Keratinocyte (primary cell): ENCODE results near the gene ODF4.

Experiments
- EZH2 ChIP-seq: IDR thresholded peaks from one replicate; pipeline ENCODE4 v1.6.1; 2012; ENCODE audit warnings: inconsistent platforms, mild to moderate bottlenecking, low read length, moderate library complexity
- TF ChIP-seq, protein P1 (sequence below), 3 experiments: IDR thresholded peaks in 1 of 3; conservative IDR thresholded peaks in 1 of 3; optimal IDR thresholded peaks in 1 of 3; 2 replicates in 2 of 3; 3 replicates in 1 of 3; pipeline versions ENCODE3 to v1.5.1; 2011; ENCODE audit warnings: low read length in 3 of 3, mild to moderate bottlenecking in 3 of 3, moderate library complexity in 2 of 3, control low read depth in 1 of 3, inconsistent platforms in 1 of 3; ENCODE audit not compliant: insufficient read depth in 2 of 3; ENCODE audit errors: extremely low read depth in 1 of 3

- TF ChIP-seq, protein P1, sequence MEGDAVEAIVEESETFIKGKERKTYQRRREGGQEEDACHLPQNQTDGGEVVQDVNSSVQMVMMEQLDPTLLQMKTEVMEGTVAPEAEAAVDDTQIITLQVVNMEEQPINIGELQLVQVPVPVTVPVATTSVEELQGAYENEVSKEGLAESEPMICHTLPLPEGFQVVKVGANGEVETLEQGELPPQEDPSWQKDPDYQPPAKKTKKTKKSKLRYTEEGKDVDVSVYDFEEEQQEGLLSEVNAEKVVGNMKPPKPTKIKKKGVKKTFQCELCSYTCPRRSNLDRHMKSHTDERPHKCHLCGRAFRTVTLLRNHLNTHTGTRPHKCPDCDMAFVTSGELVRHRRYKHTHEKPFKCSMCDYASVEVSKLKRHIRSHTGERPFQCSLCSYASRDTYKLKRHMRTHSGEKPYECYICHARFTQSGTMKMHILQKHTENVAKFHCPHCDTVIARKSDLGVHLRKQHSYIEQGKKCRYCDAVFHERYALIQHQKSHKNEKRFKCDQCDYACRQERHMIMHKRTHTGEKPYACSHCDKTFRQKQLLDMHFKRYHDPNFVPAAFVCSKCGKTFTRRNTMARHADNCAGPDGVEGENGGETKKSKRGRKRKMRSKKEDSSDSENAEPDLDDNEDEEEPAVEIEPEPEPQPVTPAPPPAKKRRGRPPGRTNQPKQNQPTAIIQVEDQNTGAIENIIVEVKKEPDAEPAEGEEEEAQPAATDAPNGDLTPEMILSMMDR (optimal IDR thresholded peaks at IDR 0.05 in 1 of 3, IDR thresholded peaks at IDR 0.05 in 1 of 3, conservative IDR thresholded peaks at IDR 0.05 in 1 of 3; ENCODE audit: extremely low read depth in 1 of 3, insufficient read depth in 2 of 3, low read length in 3 of 3), result no peak
- no peak for TF ChIP-seq EZH2
Observed at GRCh38 chr17:8380049-8380448, 40.4 kb downstream of the ODF4 start.
